ENCODE results near the gene NUP42.

NUP42 gene

DNA sequence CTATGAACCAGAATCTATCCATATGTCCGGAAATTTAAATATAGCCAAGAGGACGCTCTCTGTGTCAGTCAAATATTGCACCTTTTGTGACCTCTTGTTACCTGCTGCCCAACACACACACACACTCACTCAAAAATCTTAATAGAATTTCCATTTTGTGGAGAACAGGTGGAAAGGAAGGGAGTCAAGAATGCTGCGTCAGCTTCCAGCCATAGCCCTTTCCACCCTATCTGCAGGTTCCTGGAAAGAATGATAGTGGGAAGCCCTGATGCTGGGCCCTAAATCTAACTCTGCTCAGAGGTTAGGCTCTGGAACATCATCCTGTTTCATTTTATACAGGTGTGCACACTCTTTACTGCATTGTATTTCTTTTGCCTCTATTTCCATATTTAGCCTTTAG is 55.2 kb downstream of the NUP42 start:
- Histone ChIP-seq H3K79me2 (ENCODE audit: insufficient read depth, low read length) (no peaks in the 10 kb centered on the region), H3K27me3 (ENCODE audit: insufficient read depth, low read length, poor library complexity, severe bottlenecking) (no peaks in the 10 kb centered on the region), H3K4me2 (ENCODE audit: low read depth, low read length, poor library complexity, severe bottlenecking) (no peak overlapping the region), H4K20me1 (ENCODE audit: insufficient read depth, low read length, poor library complexity, severe bottlenecking) (no peaks in the 10 kb centered on the region), H3K4me1 (ENCODE audit: insufficient read depth, low read length, poor library complexity, severe bottlenecking) (peaks cover 3% of the 10 kb centered on the region), H3K9me2 (replicated peaks; ENCODE audit: low read depth, low read length) (no peaks in the 10 kb centered on the region), H3K4me3 (ENCODE audit: low read length, poor library complexity, severe bottlenecking) (no peak overlapping the region), H3K36me3 (ENCODE audit: insufficient read depth, low read length) (no peaks in the 10 kb centered on the region), H3F3A (ENCODE audit: low read depth) (no peaks in the 10 kb centered on the region), H3K9me3 (ENCODE audit: insufficient read depth, low read depth, low read length) (no peaks in the 10 kb centered on the region), H2AFZ (ENCODE audit: low read length) (no peak overlapping the region), H3K9ac (ENCODE audit: low read depth, low read length, poor library complexity, severe bottlenecking) (no peak overlapping the region)
- TF ChIP-seq, protein P1, sequence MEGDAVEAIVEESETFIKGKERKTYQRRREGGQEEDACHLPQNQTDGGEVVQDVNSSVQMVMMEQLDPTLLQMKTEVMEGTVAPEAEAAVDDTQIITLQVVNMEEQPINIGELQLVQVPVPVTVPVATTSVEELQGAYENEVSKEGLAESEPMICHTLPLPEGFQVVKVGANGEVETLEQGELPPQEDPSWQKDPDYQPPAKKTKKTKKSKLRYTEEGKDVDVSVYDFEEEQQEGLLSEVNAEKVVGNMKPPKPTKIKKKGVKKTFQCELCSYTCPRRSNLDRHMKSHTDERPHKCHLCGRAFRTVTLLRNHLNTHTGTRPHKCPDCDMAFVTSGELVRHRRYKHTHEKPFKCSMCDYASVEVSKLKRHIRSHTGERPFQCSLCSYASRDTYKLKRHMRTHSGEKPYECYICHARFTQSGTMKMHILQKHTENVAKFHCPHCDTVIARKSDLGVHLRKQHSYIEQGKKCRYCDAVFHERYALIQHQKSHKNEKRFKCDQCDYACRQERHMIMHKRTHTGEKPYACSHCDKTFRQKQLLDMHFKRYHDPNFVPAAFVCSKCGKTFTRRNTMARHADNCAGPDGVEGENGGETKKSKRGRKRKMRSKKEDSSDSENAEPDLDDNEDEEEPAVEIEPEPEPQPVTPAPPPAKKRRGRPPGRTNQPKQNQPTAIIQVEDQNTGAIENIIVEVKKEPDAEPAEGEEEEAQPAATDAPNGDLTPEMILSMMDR (conservative IDR thresholded peaks at IDR 0.05; ENCODE audit: low read length), result no peak
- TF ChIP-seq EZH2phosphoT487 (IDR thresholded peaks at IDR 0.05; ENCODE audit: borderline replicate concordance), result no peak

DNA sequence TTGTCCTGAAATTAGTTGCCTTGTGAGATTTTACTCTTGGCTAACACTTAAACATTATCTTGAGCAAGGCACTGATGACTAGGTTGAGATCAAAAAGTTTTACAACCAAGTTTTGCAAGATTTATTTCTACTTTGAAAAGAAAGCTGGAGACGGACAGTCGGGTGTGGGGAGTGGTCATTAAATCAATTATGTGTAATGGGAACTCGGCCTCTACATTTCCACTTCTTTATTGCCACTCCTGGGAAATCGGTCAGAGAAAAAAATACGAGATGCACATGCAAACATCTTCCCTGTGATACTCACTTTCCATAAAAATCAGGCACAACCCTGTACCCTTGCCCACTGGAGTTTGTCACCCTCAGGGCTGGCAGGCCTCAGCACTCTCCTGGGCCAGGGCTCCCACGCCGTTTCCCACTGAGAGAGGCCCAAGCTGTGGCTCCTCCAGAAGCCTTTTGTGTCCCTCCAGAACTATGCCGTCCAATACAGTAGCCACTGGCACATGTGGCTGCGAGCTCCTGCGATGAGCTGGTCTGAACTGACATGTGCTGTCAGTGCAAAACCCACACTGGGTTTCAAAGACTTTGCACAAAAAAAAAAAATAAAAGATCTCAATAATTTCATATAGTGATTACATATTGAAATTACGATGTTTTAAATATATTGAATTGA is 57.3 kb downstream of the NUP42 start:
- Histone ChIP-seq H3K9me2 (replicated peaks; ENCODE audit: low read depth, low read length) (no peaks in the 10 kb centered on the region), H4K20me1 (ENCODE audit: insufficient read depth, low read length, poor library complexity, severe bottlenecking) (no peaks in the 10 kb centered on the region), H3K4me2 (ENCODE audit: low read depth, low read length, poor library complexity, severe bottlenecking) (no peak overlapping the region), H3K4me3 (ENCODE audit: low read length, poor library complexity, severe bottlenecking) (no peak overlapping the region), H3F3A (ENCODE audit: low read depth) (no peaks in the 10 kb centered on the region), H3K4me1 (ENCODE audit: insufficient read depth, low read length, poor library complexity, severe bottlenecking) (no peaks in the 10 kb centered on the region), H2AFZ (ENCODE audit: low read length) (no peak overlapping the region), H3K36me3 (ENCODE audit: insufficient read depth, low read length) (no peaks in the 10 kb centered on the region), H3K9me3 (ENCODE audit: insufficient read depth, low read depth, low read length) (no peaks in the 10 kb centered on the region), H3K27me3 (ENCODE audit: insufficient read depth, low read length, poor library complexity, severe bottlenecking) (no peaks in the 10 kb centered on the region), H3K79me2 (ENCODE audit: insufficient read depth, low read length) (no peaks in the 10 kb centered on the region), H3K9ac (ENCODE audit: low read depth, low read length, poor library complexity, severe bottlenecking) (no peak overlapping the region)
- TF ChIP-seq, protein P1 (conservative IDR thresholded peaks at IDR 0.05; ENCODE audit: low read length), result no peak
- TF ChIP-seq EZH2phosphoT487 (IDR thresholded peaks at IDR 0.05; ENCODE audit: borderline replicate concordance), result no peak

DNA sequence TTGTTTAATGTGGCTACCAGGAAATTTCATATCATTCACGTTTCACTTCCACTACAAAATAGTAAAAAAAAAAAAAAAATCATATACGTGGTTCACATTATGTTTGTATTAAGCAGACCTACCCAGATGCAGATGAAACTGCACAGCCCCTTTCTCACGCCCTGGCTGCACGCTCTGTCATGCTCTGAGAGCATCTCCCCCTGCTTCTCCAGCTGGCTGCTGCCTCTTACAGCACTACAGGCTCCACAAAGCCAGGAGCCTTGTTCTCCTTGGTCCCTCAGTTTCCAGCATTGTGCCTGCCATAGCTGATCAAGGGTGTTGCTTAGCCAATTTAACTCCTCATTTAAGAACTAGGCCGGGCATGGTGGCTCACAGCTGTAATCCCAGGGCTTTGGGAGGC is 57.9 kb downstream of the NUP42 start:
- no peaks in the 10 kb centered on the region for H3K79me2 ChIP-seq (ENCODE audit: insufficient read depth, low read length)
- H3K4me2 ChIP-seq (ENCODE audit: low read depth, low read length, poor library complexity, severe bottlenecking), result no peak overlapping the region
- H3K4me1 ChIP-seq (ENCODE audit: insufficient read depth, low read length, poor library complexity, severe bottlenecking), result no peaks in the 10 kb centered on the region
- H3K27me3 ChIP-seq (ENCODE audit: insufficient read depth, low read length, poor library complexity, severe bottlenecking), result no peaks in the 10 kb centered on the region
- no peaks in the 10 kb centered on the region for H3K9me2 ChIP-seq (replicated peaks; ENCODE audit: low read depth, low read length)
- no peaks in the 10 kb centered on the region for H3F3A ChIP-seq (ENCODE audit: low read depth)
- no peaks in the 10 kb centered on the region for H3K36me3 ChIP-seq (ENCODE audit: insufficient read depth, low read length)
- H3K9ac ChIP-seq (ENCODE audit: low read depth, low read length, poor library complexity, severe bottlenecking), result no peak overlapping the region
- H3K4me3 ChIP-seq (ENCODE audit: low read length, poor library complexity, severe bottlenecking), result no peak overlapping the region
- no peak for TF ChIP-seq EZH2phosphoT487 (IDR thresholded peaks at IDR 0.05; ENCODE audit: borderline replicate concordance)
- TF ChIP-seq, protein P1 (conservative IDR thresholded peaks at IDR 0.05; ENCODE audit: low read length), result no peak
- H3K9me3 ChIP-seq (ENCODE audit: insufficient read depth, low read depth, low read length), result no peaks in the 10 kb centered on the region
- H2AFZ ChIP-seq (ENCODE audit: low read length), result no peak overlapping the region
- H4K20me1 ChIP-seq (ENCODE audit: insufficient read depth, low read length, poor library complexity, severe bottlenecking), result no peaks in the 10 kb centered on the region

Data from Loucy (cell line).